Activated CD8-positive, alpha-beta memory T cell treated with anti-CD3 and anti-CD28 coated beads, Interleukin-2, amount 50 U/mL, for 1 hour (primary cell): Measurements from ENCODE around the gene CHST11.

Experiments
- DNase-seq: peaks from one replicate; pipeline ENCODE4 v3.0.0-alpha.2; 2020; ENCODE audit errors: extremely low read depth

CHST11 gene

GRCh38 chr12:104460041-104460719 lies 3.4 kb downstream of the CHST11 start:
- DNase-seq: no peak

GRCh38 chr12:104460973-104461698 lies 4.4 kb downstream of the CHST11 start:
- DNase-seq: no peak

GRCh38 chr12:104462325-104462724 lies 5.6 kb downstream of the CHST11 start:
- no peak for DNase-seq

GRCh38 chr12:104462931-104463339 lies 6.2 kb downstream of the CHST11 start:
- no peak for DNase-seq

GRCh38 chr12:104463368-104463767 lies 6.6 kb downstream of the CHST11 start:
- no peak for DNase-seq

- DNase-seq: no peak
Measured at GRCh38 chr12:104464899-104465298, 8.2 kb downstream of the CHST11 start.

GRCh38 chr12:104466709-104467345 lies 10.1 kb downstream of the CHST11 start:
- no peak for DNase-seq

GRCh38 chr12:104467346-104467837 lies 10.6 kb downstream of the CHST11 start:
- no peak for DNase-seq

GRCh38 chr12:104468371-104468770 lies 11.6 kb downstream of the CHST11 start:
- no peak for DNase-seq

GRCh38 chr12:104469066-104469465 lies 12.3 kb downstream of the CHST11 start:
- DNase-seq: no peak

- DNase-seq: no peak
Measured at GRCh38 chr12:104469523-104469922, 12.8 kb downstream of the CHST11 start.

GRCh38 chr12:104470521-104470920 lies 13.8 kb downstream of the CHST11 start:
- no peak for DNase-seq

GRCh38 chr12:104471336-104471735 lies 14.6 kb downstream of the CHST11 start:
- no peak for DNase-seq

- DNase-seq: no peak
Measured at GRCh38 chr12:104472748-104473147, 16.0 kb downstream of the CHST11 start.

GRCh38 chr12:104473374-104473983 lies 16.7 kb downstream of the CHST11 start:
- DNase-seq: no peak

GRCh38 chr12:104475271-104475670 lies 18.5 kb downstream of the CHST11 start:
- no peak for DNase-seq

GRCh38 chr12:104477510-104478390 lies 21.0 kb downstream of the CHST11 start:
- no peak for DNase-seq

GRCh38 chr12:104478396-104479122 lies 21.8 kb downstream of the CHST11 start:
- DNase-seq: no peak

- no peak for DNase-seq
Measured at GRCh38 chr12:104479123-104479662, 22.4 kb downstream of the CHST11 start.

GRCh38 chr12:104480012-104480411 lies 23.3 kb downstream of the CHST11 start:
- DNase-seq: no peak
